NOMO-1 (cell line): Measurements from ENCODE around the gene CRYGS.

ENCODE experiments used
- DNase-seq, 2 experiments: peaks; one replicate each; lab custom pipeline; 2025; ENCODE audit not compliant: unreplicated experiment in 2 of 2; lab: John Stamatoyannopoulos, UW

CRYGS gene

DNA sequence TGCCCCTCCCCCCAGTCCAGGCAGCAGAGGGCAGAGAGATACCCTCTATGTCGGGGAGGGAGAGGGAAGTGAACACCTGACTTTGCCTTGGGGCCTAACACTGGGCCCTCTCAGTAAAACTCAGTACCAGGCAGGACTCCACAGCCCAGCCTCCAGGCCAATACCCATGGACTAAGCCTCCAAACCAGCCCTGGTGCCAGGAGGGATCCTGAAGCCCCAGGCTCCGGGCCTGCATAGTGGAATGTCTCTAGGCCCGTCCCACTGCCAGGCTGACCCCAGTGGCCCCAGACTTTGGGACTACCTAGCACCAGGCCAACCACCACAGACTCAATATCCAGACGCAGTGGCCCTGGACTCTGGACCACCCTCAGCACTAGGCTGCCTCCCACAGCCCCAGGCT lies 46.6 kb downstream of the CRYGS start:
- DNase-seq = no peak

DNA sequence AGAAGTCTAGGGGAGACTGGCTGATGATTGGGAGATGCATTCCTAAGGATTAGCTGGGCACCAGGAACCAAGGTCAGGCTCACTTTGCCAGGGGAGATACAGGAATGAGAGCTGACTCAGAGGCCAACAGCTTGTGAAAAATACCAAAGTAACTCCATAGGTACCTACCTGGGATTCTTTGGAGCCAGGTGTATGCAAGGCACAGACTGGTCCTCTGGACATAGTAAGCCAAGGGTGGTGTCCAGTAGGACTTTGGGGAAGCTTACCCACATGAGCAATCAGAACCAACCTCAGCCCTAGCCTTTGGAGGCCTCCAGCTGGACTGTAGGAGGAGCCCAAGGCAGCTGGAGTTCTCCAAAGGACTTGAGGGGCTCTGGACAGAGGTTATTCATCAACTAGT lies 47.5 kb downstream of the CRYGS start:
- no peak for DNase-seq

DNA sequence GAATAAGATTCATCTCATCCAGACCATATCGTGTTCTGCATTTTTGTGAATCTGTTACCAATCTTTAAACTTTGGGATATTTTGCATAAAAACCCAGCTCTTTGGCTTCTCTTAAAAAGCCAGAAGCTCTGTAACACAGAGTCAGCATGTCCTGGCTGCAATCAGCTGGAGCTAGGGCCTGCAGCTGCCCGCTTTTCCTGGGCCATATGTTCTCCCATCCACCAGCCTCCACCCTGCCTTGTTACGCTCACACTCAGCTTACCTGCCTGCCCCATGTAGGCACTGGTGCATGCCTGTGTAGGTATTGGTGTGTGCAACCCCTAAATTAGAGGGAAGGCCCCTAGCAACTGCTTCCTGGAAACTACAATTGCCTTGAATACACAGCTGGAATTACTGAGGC lies 48.2 kb downstream of the CRYGS start:
- DNase-seq = no peak

DNA sequence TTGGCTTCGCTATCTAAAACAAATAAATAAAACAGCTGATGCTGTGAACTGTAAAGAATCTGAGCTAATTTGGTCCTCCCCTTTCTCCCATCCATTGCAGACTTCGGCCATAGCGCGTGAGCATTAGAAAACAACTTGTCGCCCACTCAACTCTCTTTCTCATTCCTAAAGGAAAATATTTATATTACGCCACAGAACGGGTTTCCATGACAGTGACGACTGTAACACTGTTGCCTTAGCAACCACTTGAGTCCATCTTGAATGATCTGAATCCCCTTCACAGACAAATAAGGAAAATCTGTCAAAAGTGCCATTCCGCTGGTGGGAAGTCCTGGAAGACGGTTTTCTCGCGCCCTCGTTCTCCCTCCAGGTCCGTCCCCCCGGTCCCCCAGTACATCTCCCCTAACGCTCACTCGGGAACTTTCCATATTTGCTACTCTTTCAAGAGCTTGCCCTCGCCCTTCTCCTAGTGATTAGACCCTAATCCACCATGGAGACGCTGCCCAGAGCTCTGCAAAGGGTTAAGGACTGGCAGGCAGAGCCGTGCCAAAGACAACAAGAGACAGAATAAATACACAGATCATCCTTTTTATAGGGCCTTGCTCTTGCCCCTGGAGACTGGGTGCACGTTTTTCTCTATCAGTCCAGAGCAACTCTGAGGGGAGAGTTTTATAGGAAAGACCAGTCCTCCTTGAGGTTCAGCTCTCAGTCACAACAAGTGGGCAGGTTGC lies 50.5 kb downstream of the CRYGS start:
- DNase-seq = no peak

DNA sequence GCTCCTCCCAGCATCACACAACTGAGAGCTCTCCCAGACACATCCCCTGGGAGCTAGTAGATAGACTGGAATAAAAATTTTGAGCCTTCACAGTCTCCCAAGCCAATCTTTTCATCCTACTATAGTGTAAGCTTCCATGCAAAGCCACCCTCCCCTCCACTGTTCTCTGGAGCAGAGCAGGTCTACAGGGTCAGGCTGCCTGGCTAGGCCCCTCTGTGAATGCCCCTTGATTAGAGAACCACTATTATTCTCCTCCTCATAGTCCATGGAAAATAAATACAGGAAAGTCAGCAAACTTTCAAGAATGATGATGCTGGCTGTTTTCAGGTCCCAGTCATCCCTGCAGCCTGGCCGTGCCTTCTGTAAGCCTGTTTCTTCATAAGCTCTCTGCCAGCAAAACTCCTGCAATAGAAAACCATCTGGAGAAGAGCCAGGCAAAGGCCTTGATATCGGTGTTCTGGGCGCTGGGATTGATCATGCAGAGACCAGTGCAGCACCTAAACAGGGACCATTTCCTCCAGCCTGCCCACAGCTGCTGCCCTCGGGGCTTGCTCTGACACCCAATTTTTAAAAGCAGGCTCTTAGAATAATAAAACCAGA lies 51.7 kb downstream of the CRYGS start:
- DNase-seq = no peak

DNA sequence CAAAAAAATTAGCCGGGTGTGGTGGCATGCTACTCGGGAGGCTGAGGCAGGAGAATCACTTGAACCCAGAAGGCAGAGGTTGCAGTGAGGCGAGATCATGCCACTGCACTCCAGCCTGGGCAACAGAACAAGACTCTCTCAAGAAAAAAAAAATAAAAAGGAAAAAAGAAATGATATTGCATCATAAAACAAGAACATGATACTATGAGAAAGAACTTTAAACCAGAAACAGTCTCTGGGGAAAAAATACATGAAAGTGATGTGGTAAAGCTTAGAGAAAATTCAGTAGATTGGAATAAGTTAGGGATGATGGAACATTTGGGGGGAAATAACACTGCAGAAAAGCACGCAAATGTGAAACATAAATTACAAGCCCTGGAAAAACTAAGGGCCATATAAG lies 54.7 kb downstream of the CRYGS start:
- DNase-seq = no peak
